ENCODE measurements around the gene ADA. TPM values are rescaled to one million over a fixed set of nuclear protein-coding genes. Genes with fewer than 3 reads are reported as not detected.

Gene ADA
- total and polyA plus RNA-seq, 9 donors, result 4.0 to 9.1 (median 6.2) TPM

GRCh38 chr20:44585057-44585963 lies 66.2 kb downstream of the ADA start:
- 67% methylated on average over 3 of the region's 6 CpGs for WGBS (ENCODE audit: insufficient coverage)
- no peak for DNase-seq

GRCh38 chr20:44584162-44584561 lies 67.3 kb downstream of the ADA start:
- H3K27me3 ChIP-seq (ENCODE audit: control insufficient read depth, insufficient read depth, low read length), result no peaks in the 10 kb centered on the region
- no peaks in the 10 kb centered on the region for H3K36me3 ChIP-seq (ENCODE audit: control insufficient read depth, insufficient read depth, low read length)
- no peak for DNase-seq
- WGBS (ENCODE audit: insufficient coverage), result 80% methylated on average over 1 of the region's 4 CpGs
- H3K9me3 ChIP-seq (replicated peaks; ENCODE audit: control insufficient read depth, low read depth, low read length), result no peaks in the 10 kb centered on the region
- H3K4me1 ChIP-seq (ENCODE audit: control insufficient read depth, insufficient read depth, low read length), result peaks cover 53% of the 10 kb centered on the region
- no peak overlapping the region for H3K27ac ChIP-seq (ENCODE audit: low read length)
- no peak overlapping the region for H3K4me3 ChIP-seq (ENCODE audit: low read length)

More at GRCh38 chr20:44585057-44585963, 66.2 kb downstream of the ADA start:
- Histone ChIP-seq H3K27ac (ENCODE audit: low read length) (no peak overlapping the region), H3K4me1 (ENCODE audit: control insufficient read depth, insufficient read depth, low read length) (peaks cover 50% of the 10 kb centered on the region), H3K4me3 (ENCODE audit: low read length) (no peak overlapping the region), H3K9me3 (replicated peaks; ENCODE audit: control insufficient read depth, low read depth, low read length) (no peaks in the 10 kb centered on the region), H3K27me3 (ENCODE audit: control insufficient read depth, insufficient read depth, low read length) (no peaks in the 10 kb centered on the region), H3K36me3 (ENCODE audit: control insufficient read depth, insufficient read depth, low read length) (peaks cover 4% of the 10 kb centered on the region)

DNA sequence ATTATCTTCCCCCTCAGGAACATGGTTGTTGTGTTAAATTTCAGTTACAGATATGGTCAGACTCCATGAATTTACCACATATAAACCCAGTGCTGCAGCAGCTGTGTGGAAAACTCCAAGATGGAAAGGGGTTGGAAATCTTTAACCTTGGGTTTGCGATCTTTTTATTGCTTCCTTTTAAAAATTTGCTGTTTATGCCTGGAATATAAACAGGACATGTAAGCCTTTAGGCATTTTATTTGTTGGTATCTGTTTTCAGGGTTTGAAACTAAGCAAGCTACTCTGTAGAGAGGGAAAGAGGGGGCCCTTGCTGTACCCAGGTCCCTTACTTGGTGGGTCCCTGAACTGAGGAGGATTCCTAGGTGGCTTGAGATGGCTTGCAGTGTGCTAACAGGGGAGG lies 68.3 kb downstream of the ADA start:
- Histone ChIP-seq H3K9me3 (replicated peaks; ENCODE audit: control insufficient read depth, low read depth, low read length) (no peaks in the 10 kb centered on the region), H3K36me3 (ENCODE audit: control insufficient read depth, insufficient read depth, low read length) (no peaks in the 10 kb centered on the region), H3K4me1 (ENCODE audit: control insufficient read depth, insufficient read depth, low read length) (peaks cover 55% of the 10 kb centered on the region), H3K27me3 (ENCODE audit: control insufficient read depth, insufficient read depth, low read length) (no peaks in the 10 kb centered on the region), H3K4me3 (ENCODE audit: low read length) (peak overlapping the region; percentile 33), H3K27ac (ENCODE audit: low read length) (peak overlapping the region; percentile 78)
- DNase-seq, result peak; percentile 46
- no CpG with 5 or more reads among the region's 1 CpG for WGBS (ENCODE audit: insufficient coverage)

GRCh38 chr20:44582311-44583025 lies 69.0 kb downstream of the ADA start, which contains the start of gene PKIG:
PKIG (plus strand) TSS chr20:44582579; CDS start chr20:44614557, 31,978 bp downstream.
- peaks cover 50% of the 10 kb centered on the region for H3K4me1 ChIP-seq (ENCODE audit: control insufficient read depth, insufficient read depth, low read length)
- DNase-seq, result peak; percentile 94
- 16% methylated on average over 2 of the region's 6 CpGs for WGBS (ENCODE audit: insufficient coverage)
- peak within 1 kb of the TSS; percentile 78 for H3K27ac ChIP-seq (ENCODE audit: low read length)
- H3K9me3 ChIP-seq (replicated peaks; ENCODE audit: control insufficient read depth, low read depth, low read length), result no peaks in the 10 kb centered on the region
- no peaks in the 10 kb centered on the region for H3K27me3 ChIP-seq (ENCODE audit: control insufficient read depth, insufficient read depth, low read length)
- H3K36me3 ChIP-seq (ENCODE audit: control insufficient read depth, insufficient read depth, low read length), result no peaks in the 10 kb centered on the region
- peak within 1 kb of the TSS; percentile 33 for H3K4me3 ChIP-seq (ENCODE audit: low read length)

DNA sequence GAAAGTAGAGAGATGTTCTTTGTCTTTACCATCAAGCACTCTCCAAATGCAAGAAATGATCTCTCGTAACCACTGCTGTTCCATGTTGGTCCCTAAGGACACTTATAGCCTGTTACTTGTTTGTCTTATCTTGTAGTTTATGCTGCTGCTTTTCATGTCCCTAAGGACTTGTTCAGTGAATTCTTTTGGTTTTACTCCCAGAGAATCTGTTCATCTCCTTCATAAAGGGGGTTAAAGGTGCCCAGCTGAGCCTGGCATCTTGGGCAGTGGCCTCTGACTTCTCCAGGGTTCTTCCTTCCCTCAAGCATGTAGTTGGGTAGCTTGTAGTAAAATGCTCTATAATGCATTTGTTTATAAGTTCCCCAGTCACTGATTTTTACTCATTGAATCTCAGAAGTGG lies 70.0 kb downstream of the ADA start:
- Histone ChIP-seq H3K4me1 (ENCODE audit: control insufficient read depth, insufficient read depth, low read length) (peaks cover 46% of the 10 kb centered on the region), H3K27me3 (ENCODE audit: control insufficient read depth, insufficient read depth, low read length) (no peaks in the 10 kb centered on the region), H3K4me3 (ENCODE audit: low read length) (no peak overlapping the region), H3K27ac (ENCODE audit: low read length) (peak overlapping the region; percentile 78), H3K9me3 (replicated peaks; ENCODE audit: control insufficient read depth, low read depth, low read length) (no peaks in the 10 kb centered on the region), H3K36me3 (ENCODE audit: control insufficient read depth, insufficient read depth, low read length) (no peaks in the 10 kb centered on the region)
- no peak for DNase-seq
- no CpG with 5 or more reads among the region's 1 CpG for WGBS (ENCODE audit: insufficient coverage)

DNA sequence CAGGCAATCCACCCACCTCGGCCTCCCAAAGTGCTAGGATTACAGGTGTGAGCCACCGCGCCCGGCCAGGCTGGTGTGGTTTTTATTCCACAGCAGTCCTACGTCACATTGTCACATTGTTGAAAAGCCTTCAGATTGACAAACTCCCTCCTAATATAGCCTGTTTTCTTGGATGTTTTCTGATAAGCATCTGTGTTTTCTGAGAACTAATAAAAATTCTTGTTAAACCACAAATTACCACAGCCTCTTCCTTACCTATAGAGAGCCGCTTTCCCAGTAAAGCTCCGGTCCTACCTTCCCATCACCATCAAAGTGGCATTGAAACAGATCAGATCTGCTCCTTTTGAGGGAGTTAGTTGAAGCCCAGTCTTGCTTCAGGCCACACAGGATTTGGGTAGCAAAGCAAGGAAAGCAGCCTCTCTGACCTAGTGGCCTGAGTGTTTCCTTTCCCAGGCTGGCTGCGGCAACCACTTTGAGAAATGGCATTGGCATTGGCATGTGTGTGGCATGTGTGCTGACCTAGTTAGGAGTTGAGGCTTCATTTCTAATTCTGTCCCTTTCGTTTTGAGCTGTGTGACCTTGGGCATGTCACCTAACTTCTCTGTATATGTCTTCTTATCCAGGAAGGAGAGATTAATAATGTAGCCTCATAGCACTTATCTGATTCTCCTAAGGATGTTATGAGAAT lies 70.8 kb downstream of the ADA start:
- Histone ChIP-seq H3K4me1 (ENCODE audit: control insufficient read depth, insufficient read depth, low read length) (peaks cover 41% of the 10 kb centered on the region), H3K27ac (ENCODE audit: low read length) (peak overlapping the region; percentile 78), H3K4me3 (ENCODE audit: low read length) (no peak overlapping the region), H3K27me3 (ENCODE audit: control insufficient read depth, insufficient read depth, low read length) (no peaks in the 10 kb centered on the region), H3K9me3 (replicated peaks; ENCODE audit: control insufficient read depth, low read depth, low read length) (no peaks in the 10 kb centered on the region), H3K36me3 (ENCODE audit: control insufficient read depth, insufficient read depth, low read length) (no peaks in the 10 kb centered on the region)
- no peak for DNase-seq
- 100% methylated on average over 1 of the region's 9 CpGs for WGBS (ENCODE audit: insufficient coverage)

- Histone ChIP-seq H3K4me1 (ENCODE audit: control insufficient read depth, insufficient read depth, low read length) (peaks cover 34% of the 10 kb centered on the region), H3K27me3 (ENCODE audit: control insufficient read depth, insufficient read depth, low read length) (no peaks in the 10 kb centered on the region), H3K36me3 (ENCODE audit: control insufficient read depth, insufficient read depth, low read length) (no peaks in the 10 kb centered on the region), H3K27ac (ENCODE audit: low read length) (peak overlapping the region; percentile 17), H3K4me3 (ENCODE audit: low read length) (no peak overlapping the region), H3K9me3 (replicated peaks; ENCODE audit: control insufficient read depth, low read depth, low read length) (no peaks in the 10 kb centered on the region)
- DNase-seq, result no peak
- 21% methylated on average over 3 of the region's 8 CpGs for WGBS (ENCODE audit: insufficient coverage)
Observed at GRCh38 chr20:44579313-44580081, 72.0 kb downstream of the ADA start.

GRCh38 chr20:44576297-44576696 lies 75.2 kb downstream of the ADA start:
- Histone ChIP-seq H3K27ac (ENCODE audit: low read length) (no peak overlapping the region), H3K36me3 (ENCODE audit: control insufficient read depth, insufficient read depth, low read length) (no peaks in the 10 kb centered on the region), H3K4me1 (ENCODE audit: control insufficient read depth, insufficient read depth, low read length) (peaks cover 27% of the 10 kb centered on the region), H3K4me3 (ENCODE audit: low read length) (no peak overlapping the region), H3K27me3 (ENCODE audit: control insufficient read depth, insufficient read depth, low read length) (no peaks in the 10 kb centered on the region), H3K9me3 (replicated peaks; ENCODE audit: control insufficient read depth, low read depth, low read length) (no peaks in the 10 kb centered on the region)
- DNase-seq, result peak; percentile 33
- 45% methylated on average over 3 of the region's 3 CpGs for WGBS (ENCODE audit: insufficient coverage)

GRCh38 chr20:44574372-44574771 lies 77.1 kb downstream of the ADA start:
- H3K4me3 ChIP-seq (ENCODE audit: low read length), result no peak overlapping the region
- H3K36me3 ChIP-seq (ENCODE audit: control insufficient read depth, insufficient read depth, low read length), result no peaks in the 10 kb centered on the region
- peaks cover 25% of the 10 kb centered on the region for H3K4me1 ChIP-seq (ENCODE audit: control insufficient read depth, insufficient read depth, low read length)
- 70% methylated on average over 2 of the region's 4 CpGs for WGBS (ENCODE audit: insufficient coverage)
- H3K27me3 ChIP-seq (ENCODE audit: control insufficient read depth, insufficient read depth, low read length), result no peaks in the 10 kb centered on the region
- H3K27ac ChIP-seq (ENCODE audit: low read length), result peak overlapping the region; percentile 13
- H3K9me3 ChIP-seq (replicated peaks; ENCODE audit: control insufficient read depth, low read depth, low read length), result no peaks in the 10 kb centered on the region
- no peak for DNase-seq
